COLO668 (cell line): ENCODE results near the gene OR6B3.
"Not testable (repeated sequence)": the region's sequence is repeated elsewhere in the genome, so short reads cannot be mapped to it uniquely, and the experiment has no call there.

Experiments used
- DNase-seq: peaks from one replicate; lab custom pipeline; 2025; ENCODE audit not compliant: unreplicated experiment; lab: John Stamatoyannopoulos, UW

The OR6B3 gene

DNA sequence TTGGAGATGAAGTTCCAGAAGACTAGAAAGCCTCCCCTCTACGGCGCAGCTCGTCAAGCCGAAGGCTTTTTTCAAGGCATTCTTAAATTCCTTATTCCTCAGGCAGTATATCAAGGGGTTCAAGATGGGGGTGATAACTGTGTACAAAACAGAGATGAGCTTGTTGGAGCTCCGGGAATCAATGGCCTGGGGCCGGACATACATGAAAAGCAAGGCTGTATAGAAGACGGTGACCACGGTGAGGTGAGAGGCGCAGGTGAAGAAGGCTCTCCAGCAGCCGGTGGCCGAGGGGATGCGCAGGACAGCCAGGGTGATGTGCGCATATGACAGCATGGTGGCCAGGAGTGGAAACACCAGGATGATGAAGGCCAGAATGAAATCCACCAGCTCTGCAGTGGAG is 8.2 kb downstream of the OR6B3 start:
- no peak for DNase-seq

DNA sequence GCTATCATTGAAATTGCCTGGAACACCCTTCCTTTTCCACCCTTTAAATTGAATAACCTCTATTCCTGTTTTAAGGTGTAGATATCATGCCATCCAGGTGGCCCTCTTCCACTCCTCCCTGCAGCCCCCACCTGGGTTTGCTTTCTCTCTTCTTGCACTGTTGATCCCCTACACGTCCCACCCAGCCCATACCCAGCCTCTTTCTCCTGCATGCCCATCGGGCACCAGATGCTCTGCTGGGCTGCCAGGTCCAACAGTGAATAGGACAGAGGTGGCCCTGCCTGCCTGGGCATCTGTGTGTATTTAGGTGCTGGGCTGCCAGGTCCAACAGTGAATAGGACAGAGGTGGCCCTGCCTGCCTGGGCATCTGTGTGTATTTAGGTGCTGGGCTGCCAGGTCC is 9.2 kb downstream of the OR6B3 start:
- DNase-seq = not testable (repeated sequence)

DNA sequence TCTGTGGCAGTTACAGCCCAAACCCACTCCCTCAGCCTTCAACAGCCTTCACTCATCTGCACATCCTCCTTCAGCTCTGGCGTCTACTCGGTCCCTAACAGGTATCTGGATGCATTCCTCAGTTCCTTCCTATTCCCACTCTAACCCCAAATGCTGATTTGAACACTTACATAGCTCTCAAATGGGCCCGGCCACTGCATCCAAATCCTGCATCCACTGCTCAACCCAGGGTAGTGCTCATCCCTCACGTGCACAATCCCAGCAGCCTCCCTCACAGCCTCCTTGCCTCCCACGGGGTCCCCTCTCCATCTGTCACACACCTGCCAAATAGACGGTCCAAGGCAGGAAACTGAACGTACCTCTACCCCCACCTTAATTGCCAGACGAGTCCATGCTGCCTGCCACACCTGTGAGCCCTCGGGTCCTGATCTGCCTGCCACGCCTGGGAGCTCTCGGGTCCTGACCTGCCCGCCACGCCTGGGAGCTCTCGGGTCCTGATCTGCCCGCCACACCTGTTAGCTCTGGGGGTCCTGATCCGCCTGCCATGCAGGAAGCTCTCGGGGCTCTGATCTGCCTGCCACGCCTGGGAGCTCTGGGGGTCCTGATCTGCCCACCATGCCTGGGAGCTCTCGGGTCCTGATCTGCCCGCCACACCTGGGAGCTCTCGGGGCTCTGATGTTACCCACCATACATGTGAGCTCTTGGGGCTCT is 9.9 kb downstream of the OR6B3 start:
- no peak for DNase-seq

DNA sequence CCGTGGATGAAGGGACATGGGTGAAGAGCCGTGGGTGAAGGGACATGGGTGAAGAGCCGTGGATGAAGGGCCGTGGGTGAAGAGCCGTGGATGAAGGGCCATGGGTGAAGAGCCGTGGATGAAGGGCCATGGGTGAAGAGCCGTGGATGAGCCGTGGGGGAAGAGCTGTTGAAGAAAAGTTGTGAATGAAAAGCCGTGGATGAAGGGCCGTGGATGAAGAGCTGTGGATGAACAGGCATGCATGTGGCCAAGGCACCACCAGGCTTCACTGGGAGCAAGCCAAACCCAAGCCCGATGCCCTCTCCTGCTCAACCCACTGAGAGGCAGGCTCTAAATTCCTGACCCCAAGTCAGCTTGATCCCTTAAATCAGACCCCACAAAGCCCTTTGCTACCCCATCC is 10.6 kb downstream of the OR6B3 start:
- DNase-seq = no peak

DNA sequence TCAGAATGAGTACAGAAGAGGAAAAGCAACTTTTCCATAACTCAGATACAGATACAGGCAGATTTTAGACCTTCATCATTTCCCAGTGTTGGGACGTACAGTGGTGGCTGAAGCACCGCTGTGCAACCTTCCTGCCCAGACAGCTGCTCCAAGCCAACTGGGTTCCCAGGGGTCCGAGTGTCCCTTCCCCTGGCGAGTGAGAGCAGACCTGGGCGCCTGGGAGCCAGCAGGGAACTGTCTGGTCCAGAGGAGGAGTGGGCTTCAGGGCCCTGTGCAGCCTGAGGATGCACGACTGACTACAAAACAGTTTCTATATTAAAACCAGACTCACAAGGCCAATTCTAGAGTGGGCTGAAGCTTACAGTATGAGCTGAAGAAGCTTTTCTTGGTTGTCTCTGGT is 12.0 kb downstream of the OR6B3 start:
- no peak for DNase-seq

DNA sequence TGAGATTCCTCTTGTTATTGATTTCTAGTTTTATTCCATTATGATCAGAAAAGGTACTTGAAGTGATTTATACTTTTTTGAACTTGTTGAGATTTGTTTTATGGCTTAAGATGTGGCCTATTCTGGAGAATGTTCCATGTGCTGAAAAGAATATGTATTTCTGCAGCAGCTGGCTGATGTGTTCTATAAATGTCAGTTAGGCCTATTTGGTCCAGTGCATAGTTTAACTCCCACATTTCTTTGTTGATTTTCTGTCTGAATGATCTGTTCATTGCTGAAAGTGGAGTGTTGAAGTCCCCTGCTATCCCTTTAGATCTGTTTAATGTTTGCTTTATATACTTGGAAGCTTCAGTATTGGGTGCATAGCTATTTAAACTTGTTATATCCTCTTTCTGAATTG is 16.0 kb downstream of the OR6B3 start:
- DNase-seq = no peak

DNA sequence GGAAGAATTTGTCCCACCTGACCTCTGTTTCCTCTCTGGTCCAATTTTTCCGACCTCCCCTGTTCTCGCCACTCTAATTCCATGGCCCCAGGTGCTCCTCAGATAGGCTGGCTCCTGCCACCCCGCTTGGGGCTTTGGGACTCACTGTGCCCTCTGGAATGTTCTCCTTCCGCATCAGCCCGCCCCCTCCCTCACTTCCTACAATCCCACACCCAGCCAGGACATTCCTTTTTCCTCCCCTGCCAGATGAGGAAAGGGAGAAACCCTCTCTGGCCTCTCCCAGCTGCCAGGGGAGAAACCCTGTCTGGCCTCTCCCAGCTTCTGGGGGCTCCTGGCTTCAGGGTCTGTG is 20.0 kb downstream of the OR6B3 start:
- no peak for DNase-seq

DNA sequence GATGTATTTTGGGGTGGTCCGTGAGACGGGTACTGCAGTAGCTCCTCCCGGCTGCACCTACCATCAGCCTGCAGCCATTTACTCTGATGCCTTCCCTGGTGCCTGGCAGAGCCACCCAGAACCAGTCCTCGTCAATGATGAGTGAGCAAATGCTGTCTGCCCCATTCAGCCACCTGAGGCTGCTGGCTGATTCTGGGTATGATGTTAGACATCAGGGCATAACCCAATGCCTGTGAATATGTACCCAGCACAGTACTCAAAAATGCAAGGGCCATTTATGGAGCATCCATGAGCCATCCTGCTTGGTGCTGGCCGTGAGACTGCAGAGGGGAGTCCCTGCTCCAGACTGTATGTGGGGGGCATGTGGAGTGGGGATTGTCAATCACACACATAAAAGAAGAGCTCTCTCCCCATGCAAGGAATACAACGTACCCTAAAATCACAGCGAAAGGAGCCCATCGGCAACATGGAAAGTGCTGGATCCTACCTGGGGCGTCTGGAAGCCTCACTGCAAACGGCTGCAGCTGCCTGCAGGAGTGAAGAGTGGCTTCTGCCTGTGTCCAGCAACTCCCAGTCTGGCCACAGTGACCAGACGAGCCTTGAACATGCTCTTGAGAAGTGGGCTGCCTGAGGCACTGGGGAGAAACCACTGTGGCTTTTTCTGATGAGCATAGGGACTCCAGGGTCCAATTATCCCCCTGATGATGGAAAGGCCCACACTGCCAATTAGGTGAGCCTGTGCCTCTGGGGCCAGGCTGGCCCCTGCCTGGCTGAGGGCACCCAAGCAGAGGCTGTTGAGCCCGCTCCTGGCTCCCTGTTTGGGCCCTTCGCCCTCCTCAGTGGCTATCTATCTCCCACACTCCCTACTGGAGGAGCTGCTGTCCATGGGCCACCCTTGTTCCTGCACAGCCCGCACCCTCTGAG is 20.7 kb downstream of the OR6B3 start:
- DNase-seq = no peak

DNA sequence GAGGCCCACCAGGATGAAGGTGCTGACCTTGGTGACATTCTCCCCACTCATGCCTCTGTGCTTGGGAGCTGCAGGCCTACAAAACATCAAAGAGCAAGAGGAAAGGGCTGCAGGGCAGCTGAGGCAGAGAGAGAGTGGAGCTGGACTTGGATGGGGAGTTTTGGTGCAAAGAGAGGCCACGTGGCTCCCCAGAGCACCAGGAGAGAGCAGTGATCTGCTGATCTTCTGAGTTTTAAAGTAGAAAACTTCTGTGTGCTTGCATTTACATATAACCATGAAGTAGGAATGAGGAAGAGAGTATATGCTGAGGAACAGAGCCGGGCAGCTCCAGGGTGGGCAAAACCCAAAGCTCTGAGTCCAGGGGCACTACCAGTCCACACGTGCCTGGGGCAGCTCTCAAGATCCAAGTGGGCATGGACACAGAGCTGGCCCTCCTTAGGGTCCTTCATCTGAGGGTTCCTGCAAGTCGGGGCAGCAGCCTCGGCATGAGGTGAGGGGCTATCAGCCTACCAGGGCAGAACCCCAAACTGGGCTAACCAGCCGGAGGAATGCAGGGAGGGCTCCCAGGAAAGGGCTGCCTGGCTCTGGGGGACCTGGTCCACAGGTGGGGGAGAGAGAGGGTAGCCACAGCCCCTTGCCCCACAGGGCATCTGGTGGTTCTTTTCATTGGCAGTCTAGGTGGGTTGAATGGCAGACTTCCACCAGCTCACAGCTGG is 22.8 kb downstream of the OR6B3 start, which contains the start of gene OR6B2:
TSS of gene OR6B2 (minus strand) at position 51 of the 716 bp plus-strand sequence. CDS start at position 51, 0 bp downstream.
- DNase-seq = no peak

DNA sequence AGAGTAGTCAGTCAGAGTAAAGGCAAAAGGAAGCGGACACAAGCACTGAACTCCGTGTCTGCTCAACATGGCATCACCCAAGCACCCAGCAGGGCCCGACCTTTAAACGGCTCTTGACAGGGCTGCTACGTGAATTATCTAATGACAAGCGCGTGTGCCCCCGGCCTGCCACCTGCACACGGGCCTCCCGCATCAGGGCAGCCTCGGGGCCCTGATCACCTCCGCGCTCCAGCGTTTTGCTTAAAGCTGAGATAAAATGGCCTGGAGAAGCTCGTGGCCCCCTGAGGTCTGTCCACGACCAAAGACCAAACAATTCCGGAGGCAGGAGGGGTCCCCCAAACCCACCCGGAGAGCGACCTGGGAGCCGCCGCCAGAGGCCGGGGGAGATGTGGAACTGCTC is 28.6 kb downstream of the OR6B3 start:
- DNase-seq = peak; percentile 39

DNA sequence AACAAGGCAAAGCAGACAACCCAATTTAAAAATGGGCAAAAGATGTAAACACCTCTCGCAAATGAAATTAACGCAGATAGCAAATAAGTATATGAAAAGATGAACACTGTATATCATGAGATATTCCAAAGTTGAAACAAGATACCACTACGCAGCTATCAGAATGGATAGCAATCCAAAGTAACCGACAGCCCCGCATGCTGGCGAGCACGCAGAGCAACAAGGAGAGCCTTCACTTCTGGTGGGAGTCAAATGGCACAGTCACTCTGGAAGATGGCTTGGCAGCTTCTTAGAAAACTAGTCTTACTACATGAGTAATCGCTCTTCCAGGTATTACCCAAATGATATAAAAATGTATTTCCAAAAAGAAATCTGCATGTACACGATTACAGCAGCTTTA is 29.5 kb downstream of the OR6B3 start:
- DNase-seq = no peak

DNA sequence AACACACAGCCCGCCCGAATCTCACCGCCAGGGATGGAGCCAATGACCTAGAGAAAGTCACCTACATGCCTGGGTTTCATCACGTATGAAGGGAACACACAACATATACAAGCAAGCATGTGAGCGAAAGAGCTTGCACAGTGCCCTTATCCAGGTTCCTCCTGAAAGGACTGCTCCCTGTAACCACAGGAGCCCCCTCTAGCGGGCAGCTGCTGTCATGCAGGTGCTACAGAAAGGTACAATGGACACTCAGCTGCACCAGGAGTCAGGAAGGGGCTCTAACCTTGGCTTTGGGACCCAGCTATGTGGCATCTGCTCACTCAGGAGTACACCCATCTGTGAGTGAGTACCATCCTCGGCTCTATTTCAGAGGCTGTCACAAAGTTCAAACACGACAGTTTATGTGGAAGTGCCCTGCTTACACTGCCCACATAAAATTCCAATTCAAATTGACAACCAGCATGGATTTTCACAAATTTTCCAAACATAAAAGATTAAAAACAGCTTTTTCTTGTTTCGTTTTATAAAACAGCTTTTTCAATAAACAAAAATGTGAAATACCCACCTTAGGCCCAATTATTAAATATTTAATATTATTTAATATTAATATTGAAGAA is 31.7 kb downstream of the OR6B3 start:
- DNase-seq = peak; percentile 74

DNA sequence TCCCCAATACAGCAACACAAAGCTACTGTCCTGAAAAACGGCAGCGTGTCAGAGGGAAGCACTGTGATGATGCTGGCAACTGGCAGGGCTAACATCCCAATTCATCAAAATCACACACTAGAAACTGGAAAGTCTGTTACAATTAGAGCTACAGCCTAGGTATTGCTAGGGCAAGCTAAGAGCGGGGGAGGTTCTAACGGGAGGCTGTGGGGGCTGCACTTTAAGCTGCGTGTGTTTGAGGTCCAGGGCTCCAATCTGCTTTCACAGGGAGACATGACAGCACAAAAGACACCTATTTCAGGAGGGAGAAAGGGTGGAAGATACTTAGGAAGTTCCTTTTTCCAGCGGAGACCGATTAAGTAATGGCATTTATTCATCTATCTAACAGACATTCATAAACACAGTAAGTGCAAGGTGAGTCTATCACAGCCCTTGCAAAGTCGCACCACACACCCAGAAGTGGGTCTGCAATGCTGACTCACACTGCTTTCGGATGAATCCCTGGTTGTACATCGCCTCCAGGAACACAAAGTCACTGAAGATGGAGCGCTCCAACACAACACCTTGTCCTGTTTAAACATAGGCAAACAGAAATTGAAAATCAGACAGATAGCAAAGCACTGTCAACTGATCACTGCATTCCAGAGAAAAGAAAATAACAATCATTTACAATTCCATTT is 35.1 kb downstream of the OR6B3 start:
- DNase-seq = no peak

DNA sequence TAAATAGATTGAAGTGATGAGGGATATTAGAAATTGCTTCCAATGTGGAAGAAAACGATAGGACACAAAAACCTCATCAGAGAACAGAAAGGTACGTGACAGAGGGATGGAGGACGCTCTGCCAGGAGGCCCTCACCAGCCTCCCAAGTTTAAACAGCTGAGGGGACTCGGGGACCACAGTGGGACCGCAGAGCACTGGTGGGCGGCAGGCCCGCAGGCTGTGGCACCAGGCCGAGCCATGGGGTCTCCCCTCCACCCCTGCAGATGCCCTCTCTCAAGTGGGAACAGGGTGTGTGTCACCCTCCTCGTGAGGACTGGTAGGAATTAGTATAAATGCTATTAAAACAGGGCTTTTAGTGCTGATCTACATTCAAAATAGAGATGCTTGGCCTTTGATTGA is 39.0 kb downstream of the OR6B3 start:
- no peak for DNase-seq

DNA sequence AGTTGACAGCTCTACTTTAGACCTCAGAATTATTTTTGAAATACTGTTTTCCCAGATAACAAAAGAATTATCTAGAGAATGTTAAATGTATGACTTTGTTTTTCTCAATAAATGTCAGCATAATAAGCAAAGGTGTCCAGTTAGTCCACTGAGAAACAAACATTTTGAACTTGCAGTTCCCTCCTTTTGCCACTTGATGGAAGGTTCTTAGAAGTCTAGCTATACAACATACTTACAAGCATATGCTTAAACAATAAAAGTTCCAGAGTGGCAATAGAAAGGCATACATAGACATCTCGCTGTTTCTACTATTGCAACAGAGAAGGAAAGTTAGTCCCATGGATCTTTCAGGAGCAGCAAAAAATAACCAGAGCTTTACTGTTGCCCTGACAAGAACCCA is 40.0 kb downstream of the OR6B3 start:
- DNase-seq = no peak

DNA sequence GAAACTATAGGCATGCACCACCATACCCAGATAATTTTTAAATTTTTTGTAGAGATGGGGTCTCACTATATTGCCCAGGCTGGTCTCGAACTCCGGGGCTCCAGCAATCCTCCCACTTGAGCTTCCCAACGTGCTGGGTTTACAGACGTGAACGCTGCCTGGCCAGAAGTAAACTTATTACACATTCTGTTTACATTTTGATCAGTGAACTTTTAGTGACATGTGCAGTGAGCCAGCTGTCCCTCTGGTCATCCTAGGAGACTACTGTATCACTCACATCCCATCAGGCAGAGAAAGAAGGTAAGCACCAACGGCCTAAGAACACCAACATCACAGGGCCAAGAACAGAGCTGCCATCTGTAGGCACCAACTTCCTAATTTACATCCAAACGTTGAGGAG is 50.3 kb downstream of the OR6B3 start:
- DNase-seq = no peak

DNA sequence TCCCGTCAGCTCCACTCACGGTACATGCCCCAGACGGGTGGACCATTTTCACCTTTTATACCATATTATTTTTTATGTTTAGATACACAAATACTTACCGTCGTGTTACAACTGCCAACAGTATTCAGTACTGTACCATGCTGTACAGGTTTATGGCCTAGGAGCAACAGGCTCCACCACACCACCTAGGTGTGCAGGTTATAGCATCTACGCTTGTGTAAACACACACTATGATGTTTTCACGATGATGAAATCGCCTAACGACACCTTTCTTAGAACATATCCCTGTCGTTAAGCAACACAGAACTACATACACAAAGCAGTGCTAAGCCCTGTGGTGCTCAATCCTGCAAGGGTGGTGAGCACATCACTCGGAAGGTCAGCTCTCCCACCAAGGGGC is 52.6 kb downstream of the OR6B3 start:
- DNase-seq = no peak

DNA sequence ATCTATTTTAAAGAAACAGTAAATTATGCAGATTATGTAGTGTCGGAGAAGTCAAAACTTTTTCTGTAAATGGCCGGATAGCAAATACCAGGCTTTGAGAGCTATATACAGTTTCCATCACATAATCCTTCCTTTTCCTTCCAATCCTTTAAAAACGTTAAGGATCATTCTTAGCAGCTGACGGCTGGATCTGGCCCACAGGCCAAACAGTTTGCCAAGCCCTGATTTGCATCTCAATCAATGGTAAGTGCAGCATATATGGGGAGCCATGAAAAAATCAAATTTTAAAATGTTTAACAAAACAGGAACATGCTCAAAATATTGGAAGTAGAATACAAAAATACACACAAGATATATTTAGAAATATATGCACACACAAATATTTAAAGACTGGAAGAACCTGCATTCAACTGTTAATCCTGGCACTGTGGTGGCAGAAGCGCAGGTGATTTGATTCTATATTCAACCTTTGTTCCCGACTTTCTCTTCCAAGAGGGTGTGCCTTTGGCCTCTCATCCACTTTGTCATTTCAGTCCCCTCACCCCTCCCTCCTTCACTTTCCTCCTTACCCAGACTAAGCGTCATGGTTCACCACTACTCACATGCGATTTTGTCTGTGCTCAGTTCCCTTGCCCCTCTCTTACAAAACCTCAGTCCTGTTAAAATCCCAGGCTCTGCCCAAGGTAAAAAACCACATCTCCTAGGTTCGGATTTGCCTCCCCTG is 55.5 kb downstream of the OR6B3 start:
- DNase-seq = no peak
